HL-60 (cell line): Measurements from ENCODE around the gene TSHZ2.

ENCODE experiments used
- DNase-seq, 2 experiments: peaks; one replicate each; pipeline ENCODE4 v3.0.0-alpha.2; 2010 to 2020; ENCODE audit warnings: low read depth in 1 of 2, low spot score in 1 of 2
- H3K27ac ChIP-seq: fragments of 250-450 bp; sonication (Bioruptor Pico); replicated peaks from 2 replicates; pipeline ENCODE4 v1.5.1; 2020; ENCODE audit warnings: mild to moderate bottlenecking, moderate library complexity
- H3K27me3 ChIP-seq: fragments of 250-450 bp; sonication (Bioruptor Pico); 2 replicates; pipeline ENCODE4 v1.5.1; 2021; ENCODE audit warnings: mild to moderate bottlenecking, moderate library complexity; ENCODE audit not compliant: insufficient read depth, poor library complexity, severe bottlenecking
- H3K4me3 ChIP-seq: replicated peaks from 2 replicates; pipeline ENCODE4 v1.5.1; 2011; ENCODE audit warnings: mild to moderate bottlenecking, control low read depth, low read length; ENCODE audit not compliant: insufficient read depth
- CTCF ChIP-seq: IDR thresholded peaks from one replicate; pipeline ENCODE4 v1.5.1; 2011; ENCODE audit warnings: low read length, control low read depth, inconsistent platforms; ENCODE audit not compliant: insufficient read depth
- GABPA ChIP-seq: IDR thresholded peaks from 2 replicates; pipeline ENCODE4 v1.6.1; 2012; ENCODE audit warnings: low read depth
- POLR2AphosphoS5 ChIP-seq: IDR thresholded peaks from 2 replicates; pipeline ENCODE4 v1.6.1; 2012; ENCODE audit warnings: low read depth
- REST ChIP-seq: IDR thresholded peaks from 2 replicates; pipeline ENCODE4 v1.6.1; 2012; ENCODE audit warnings: low read depth; ENCODE audit not compliant: insufficient replicate concordance
- SPI1 ChIP-seq: IDR thresholded peaks from 2 replicates; pipeline ENCODE4 v1.6.1; 2012; ENCODE audit warnings: low read depth, mild to moderate bottlenecking, borderline replicate concordance

TSHZ2 gene

GRCh38 chr20:53222416-53222815 is 250.3 kb downstream of the TSHZ2 start:
- Histone ChIP-seq H3K27me3 (peaks cover 7% of the 10 kb centered on the region), H3K4me3 (no peak overlapping the region), H3K27ac (no peak overlapping the region)
- DNase-seq: no peak
- TF ChIP-seq CTCF: no peak
- no peak for TF ChIP-seq GABPA
- no peak for TF ChIP-seq SPI1
- no peak for TF ChIP-seq POLR2AphosphoS5

- TF ChIP-seq POLR2AphosphoS5 (no peak), SPI1 (no peak), CTCF (no peak), REST (no peak), GABPA (no peak)
- no peak overlapping the region for H3K27ac ChIP-seq
- H3K27me3 ChIP-seq: peaks cover 7% of the 10 kb centered on the region
- no peak for DNase-seq
- H3K4me3 ChIP-seq: no peak overlapping the region
Observed at GRCh38 chr20:53222932-53223331, 250.8 kb downstream of the TSHZ2 start.

GRCh38 chr20:53223626-53224172 is 251.5 kb downstream of the TSHZ2 start:
- no peak for DNase-seq
- Histone ChIP-seq H3K4me3 (no peak overlapping the region), H3K27ac (no peak overlapping the region), H3K27me3 (peaks cover 7% of the 10 kb centered on the region)
- TF ChIP-seq POLR2AphosphoS5: no peak
- TF ChIP-seq CTCF: no peak
- no peak for TF ChIP-seq SPI1
- TF ChIP-seq REST: no peak
- TF ChIP-seq GABPA: no peak

- TF ChIP-seq CTCF (no peak), REST (no peak), POLR2AphosphoS5 (no peak), SPI1 (no peak), GABPA (no peak)
- Histone ChIP-seq H3K27me3 (peaks cover 6% of the 10 kb centered on the region), H3K27ac (no peak overlapping the region), H3K4me3 (no peak overlapping the region)
- no peak for DNase-seq
Observed at GRCh38 chr20:53224851-53225250, 252.7 kb downstream of the TSHZ2 start.
